Measurements from ENCODE around the gene ESYT1. TPM values are rescaled to one million over a fixed set of nuclear protein-coding genes. Genes with fewer than 3 reads are reported as not detected.
A peak's percentile ranks its signal among the peaks of the same experiment; 100 is the strongest.

The ESYT1 gene
- total and polyA plus RNA-seq, 9 of the 15 experiments (the other 6 are each of a cell fraction or from before 2014, with no cell fraction given): 132 to 420 (median 164) TPM

GRCh38 chr12:56127888-56128669 lies at the start of gene ESYT1 (continued):
- TF ChIP-seq SP2 (IDR thresholded peaks at IDR 0.05; ENCODE audit: extremely low read depth, low read depth, low read length, poor library complexity, severe bottlenecking) (peak; percentile 30), GTF2E2 (tag; IDR thresholded peaks at IDR 0.05) (peak; percentile 61; the same call in 1 of the 2 replicates), FOS (IDR thresholded peaks at IDR 0.05; ENCODE audit: extremely low read depth, insufficient read length) (peak; percentile 54), UBTF (IDR thresholded peaks at IDR 0.05; ENCODE audit: borderline replicate concordance in 1 of 2, low read depth in 2 of 2, low read length in 2 of 2) (0 out of 4 replicates have a peak, but pooled peaks of 1 of the 2 experiments have one; percentile 44), SRSF3 (IDR thresholded peaks at IDR 0.05; ENCODE audit: insufficient read depth, low read length) (0 out of 2 replicates have a peak, but pooled peaks have one; percentile 49), ZSCAN32 (CRISPR knock-in tag; IDR thresholded peaks at IDR 0.05) (no peak), MTA3 (IDR thresholded peaks at IDR 0.05; ENCODE audit: borderline replicate concordance) (peak; percentile 77; the same call in 1 of the 2 replicates), LEF1 (IDR thresholded peaks at IDR 0.05) (peak; percentile 23; the same call in 1 of the 2 replicates), CREM (IDR thresholded peaks at IDR 0.05; ENCODE audit: low read depth) (peak; percentile 94), SMARCB1 (IDR thresholded peaks at IDR 0.05; ENCODE audit: insufficient read length, low read depth) (peak; percentile 38), PRDM10 (IDR thresholded peaks at IDR 0.05; ENCODE audit: partially characterized antibody) (peak; percentile 85), JUN (IDR thresholded peaks at IDR 0.05; ENCODE audit: borderline replicate concordance, low read depth, low read length) (peak; percentile 98), JUN (CRISPR knock-in tag; IDR thresholded peaks at IDR 0.05; ENCODE audit: borderline replicate concordance) (no peak), SIN3A (IDR thresholded peaks at IDR 0.05; ENCODE audit: borderline replicate concordance in 2 of 2, control insufficient read depth in 1 of 2, low read depth in 2 of 2, low read length in 2 of 2) (peak; percentile 37 to 90; a peak in 3 of 4 replicates), E2F5 (CRISPR knock-in tag; IDR thresholded peaks at IDR 0.05) (0 out of 2 replicates have a peak, but pooled peaks have one; percentile 51), TAF1 (IDR thresholded peaks at IDR 0.05; ENCODE audit: control insufficient read depth, extremely low read depth, insufficient read depth, low read length, severe bottlenecking) (peak; percentile 87), CAMTA2 (CRISPR knock-in tag; conservative IDR thresholded peaks at IDR 0.05) (no peak), MYC (IDR thresholded peaks at IDR 0.05; ENCODE audit: low read depth, low read length) (peak; percentile 92), MYC (CRISPR knock-in tag; IDR thresholded peaks at IDR 0.05; ENCODE audit: borderline replicate concordance, low read depth) (0 out of 2 replicates have a peak, but pooled peaks have one; percentile 42), ZKSCAN3 (CRISPR knock-in tag; IDR thresholded peaks at IDR 0.05) (no peak)

Data from K562 (cell line).